Measurements from ENCODE around the gene SASH1.

DNA sequence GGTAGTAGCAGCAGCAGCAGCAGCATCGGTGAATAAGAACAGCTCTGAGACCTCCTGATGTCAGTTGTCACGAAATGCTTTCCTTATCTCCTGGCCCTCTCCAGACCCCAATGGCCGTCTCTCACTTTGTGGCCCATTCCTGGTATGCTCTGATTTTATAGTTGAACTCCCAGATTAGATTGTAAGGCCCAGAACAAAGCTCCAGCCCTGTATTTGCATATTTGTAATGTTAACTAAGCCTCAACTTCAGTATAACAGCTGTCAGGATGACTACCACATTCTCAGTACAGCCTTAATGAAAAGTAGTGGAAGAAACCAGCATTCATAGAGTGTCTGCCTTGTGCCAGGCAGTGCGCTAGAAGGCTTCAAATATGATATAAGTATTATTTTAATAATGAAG lies 180.9 kb downstream of the SASH1 start:
- no peak for TF ChIP-seq LEF1 (IDR thresholded peaks at IDR 0.05)
- no peak for TF ChIP-seq JUN (IDR thresholded peaks at IDR 0.05; ENCODE audit: borderline replicate concordance, low read depth, low read length)
- no peak for TF ChIP-seq JUN (CRISPR knock-in tag; IDR thresholded peaks at IDR 0.05; ENCODE audit: borderline replicate concordance)
- TF ChIP-seq EGR1 (conservative IDR thresholded peaks at IDR 0.05), result no peak
- no peak for TF ChIP-seq ZNF24 (IDR thresholded peaks at IDR 0.05)
- no peak for TF ChIP-seq KDM5B (IDR thresholded peaks at IDR 0.05; ENCODE audit: insufficient replicate concordance, low read depth, low read length)
- no peak for TF ChIP-seq GABPB1 (CRISPR knock-in tag; IDR thresholded peaks at IDR 0.05)
- TF ChIP-seq ZNF133 (CRISPR knock-in tag; IDR thresholded peaks at IDR 0.05), result no peak
- no peak for TF ChIP-seq MAZ (CRISPR knock-in tag; conservative IDR thresholded peaks at IDR 0.05 in 1 of 2, IDR thresholded peaks at IDR 0.05 in 1 of 2)
- TF ChIP-seq YY1 (IDR thresholded peaks at IDR 0.05; ENCODE audit: borderline replicate concordance in 1 of 3, control insufficient read depth in 1 of 3, extremely low read depth in 1 of 3, insufficient read depth in 3 of 3, insufficient read length in 1 of 3, insufficient replicate concordance in 2 of 3, low read depth in 1 of 3, low read length in 2 of 3), result no peak
- TF ChIP-seq FOXA1 (IDR thresholded peaks at IDR 0.05; ENCODE audit: borderline replicate concordance), result no peak
- no peak for TF ChIP-seq ATF2 (CRISPR knock-in tag; IDR thresholded peaks at IDR 0.05)
- TF ChIP-seq HDGF (IDR thresholded peaks at IDR 0.05), result no peak
- TF ChIP-seq POLR2A (conservative IDR thresholded peaks at IDR 0.05), result no peak
- no peak for TF ChIP-seq ZBTB8A (IDR thresholded peaks at IDR 0.05; ENCODE audit: partially characterized antibody)
